Neuronal stem cell (in vitro differentiated cells): ENCODE measurements around the gene TMCO4.
A peak's percentile ranks its signal among the peaks of the same experiment; 100 is the strongest.

Source experiments
- DNase-seq: peaks from one replicate; pipeline ENCODE4 v3.0.0-alpha.2; 2013; ENCODE audit warnings: low spot score
- H2AFZ ChIP-seq: one replicate; pipeline ENCODE4 v1.6.1; 2013; ENCODE audit warnings: mild to moderate bottlenecking, low read length, inconsistent platforms
- H2AK5ac ChIP-seq: 2 replicates; pipeline ENCODE4 v1.6.1; 2013; ENCODE audit warnings: low read depth, mild to moderate bottlenecking, inconsistent platforms, low read length, moderate library complexity, mixed read lengths
- H2BK120ac ChIP-seq: 2 replicates; pipeline ENCODE4 v1.6.1; 2013; ENCODE audit warnings: low read depth, mild to moderate bottlenecking, inconsistent platforms, low read length, moderate library complexity, mixed read lengths
- H2BK12ac ChIP-seq: one replicate; pipeline ENCODE4 v1.6.1; 2013; ENCODE audit warnings: low read length, inconsistent platforms
- H2BK15ac ChIP-seq: 2 replicates; pipeline ENCODE4 v1.6.1; 2013; ENCODE audit warnings: mild to moderate bottlenecking, low read length, inconsistent platforms, mixed read lengths
- H2BK5ac ChIP-seq: one replicate; pipeline ENCODE4 v1.6.1; 2013; ENCODE audit warnings: inconsistent platforms, mild to moderate bottlenecking, low read length, moderate library complexity
- H3K14ac ChIP-seq: one replicate; pipeline ENCODE4 v1.6.1; 2013; ENCODE audit warnings: low read length, inconsistent platforms
- H3K18ac ChIP-seq: 2 replicates; pipeline ENCODE4 v1.6.1; 2013; ENCODE audit warnings: low read length, inconsistent platforms
- H3K23ac ChIP-seq: 2 replicates; pipeline ENCODE4 v1.6.1; 2013; ENCODE audit warnings: low read depth, mild to moderate bottlenecking, mixed read lengths, low read length, inconsistent platforms; ENCODE audit not compliant: poor library complexity
- H3K27ac ChIP-seq: replicated peaks from 3 replicates; pipeline ENCODE4 v1.5.1; 2013; ENCODE audit warnings: low read length, inconsistent platforms
- H3K27me3 ChIP-seq, 3 experiments: 2 replicates each; pipeline ENCODE4 v1.6.1; 2013; ENCODE audit warnings: low read length in 3 of 3, mild to moderate bottlenecking in 2 of 3, inconsistent platforms in 1 of 3, low read depth in 1 of 3, mixed read lengths in 1 of 3, moderate library complexity in 1 of 3; ENCODE audit not compliant: control insufficient read depth in 3 of 3, insufficient read depth in 3 of 3
- H3K36me3 ChIP-seq, 2 donors: replicated peaks in 1 of 2; 2 replicates each; pipeline ENCODE4 v1.6.1; 2013; ENCODE audit warnings: low read length in 2 of 2; ENCODE audit not compliant: control insufficient read depth in 2 of 2, insufficient read depth in 2 of 2
- H3K4ac ChIP-seq: 2 replicates; pipeline ENCODE4 v1.6.1; 2013; ENCODE audit warnings: inconsistent platforms, mild to moderate bottlenecking, low read length, moderate library complexity
- H3K4me1 ChIP-seq, 2 donors: 1 replicate in 1 of 2; 2 replicates in 1 of 2; pipeline ENCODE4 v1.6.1; 2013; ENCODE audit warnings: low read length in 2 of 2, low read depth in 1 of 2; ENCODE audit not compliant: control insufficient read depth in 2 of 2, insufficient read depth in 1 of 2
- H3K4me2 ChIP-seq: one replicate; pipeline ENCODE4 v1.6.1; 2013; ENCODE audit warnings: mild to moderate bottlenecking, low read length, inconsistent platforms; ENCODE audit not compliant: insufficient read depth, poor library complexity, severe bottlenecking
- H3K4me3 ChIP-seq, 2 donors: 2 replicates each; pipeline ENCODE4 v1.5.1; 2013; ENCODE audit warnings: low read length in 2 of 2, mild to moderate bottlenecking in 2 of 2, inconsistent platforms in 1 of 2, moderate library complexity in 1 of 2
- H3K79me1 ChIP-seq: one replicate; pipeline ENCODE4 v1.6.1; 2013; ENCODE audit warnings: low read depth, mild to moderate bottlenecking, inconsistent platforms, low read length, moderate library complexity
- H3K9ac ChIP-seq: one replicate; pipeline ENCODE4 v1.6.1; 2013; ENCODE audit warnings: mild to moderate bottlenecking, low read depth, low read length, inconsistent platforms; ENCODE audit not compliant: poor library complexity
- H3K9me3 ChIP-seq, 2 donors: replicated peaks in 1 of 2; 2 replicates each; pipeline versions ENCODE3 to v1.6.1; 2013; ENCODE audit warnings: low read length in 2 of 2, mild to moderate bottlenecking in 2 of 2, inconsistent platforms in 1 of 2, low read depth in 1 of 2, mixed read lengths in 1 of 2, moderate library complexity in 1 of 2; ENCODE audit not compliant: control insufficient read depth in 2 of 2, insufficient read depth in 1 of 2
- H4K8ac ChIP-seq: one replicate; pipeline ENCODE4 v1.6.1; 2013; ENCODE audit warnings: low read depth, mild to moderate bottlenecking, inconsistent platforms, low read length, moderate library complexity
- H4K91ac ChIP-seq: one replicate; pipeline ENCODE4 v1.6.1; 2013; ENCODE audit warnings: low read length, low read depth, mild to moderate bottlenecking, inconsistent platforms; ENCODE audit not compliant: poor library complexity
- WGBS, 2 donors: extraction: QIAGEN DNeasy Blood & Tissue Kit; methylation state at CpG; one replicate each; pipeline ENCODE4 v1.1.7; 2013; ENCODE audit warnings: missing lambda C conversion rate in 2 of 2, mixed read lengths in 1 of 2; ENCODE audit not compliant: insufficient read length in 2 of 2, insufficient replicate concordance in 1 of 2; ENCODE audit errors: extremely low coverage in 2 of 2; 5-methylcytosine and 5-hydroxymethylcytosine counted together

The TMCO4 gene

GRCh38 chr1:19769211-19769932 lies 30.3 kb downstream of the TMCO4 start:
- no peaks in the 10 kb centered on the region for H3K9me3 ChIP-seq
- H2AFZ ChIP-seq = no peak overlapping the region
- H2BK120ac ChIP-seq = no peak overlapping the region
- peak overlapping the region; percentile 15 for H2BK5ac ChIP-seq
- no peak overlapping the region for H2BK12ac ChIP-seq
- H3K14ac ChIP-seq = no peak overlapping the region
- H3K27me3 ChIP-seq = peaks cover 0 to 38% (median 0%) of the 10 kb centered on the region in 3 experiments
- peaks cover 0 to 14% of the 10 kb centered on the region in 2 donors for H3K4me1 ChIP-seq
- H3K23ac ChIP-seq = no peak overlapping the region
- no peak overlapping the region for H3K9ac ChIP-seq
- H3K27ac ChIP-seq = no peak overlapping the region
- H4K91ac ChIP-seq = peak overlapping the region; percentile 48
- no peaks in the 10 kb centered on the region for H3K36me3 ChIP-seq
- no peaks in the 10 kb centered on the region for H3K79me1 ChIP-seq
- H3K4me2 ChIP-seq = no peak overlapping the region
- WGBS, 2 donors = no CpG with 5 or more reads among the region's 10 CpGs
- H3K18ac ChIP-seq = peak overlapping the region; percentile 32
- no peak overlapping the region for H3K4me3 ChIP-seq
- no peak overlapping the region for H2BK15ac ChIP-seq
- no peak overlapping the region for H2AK5ac ChIP-seq
- H3K4ac ChIP-seq = no peak overlapping the region
- no peak for DNase-seq
- no peak overlapping the region for H4K8ac ChIP-seq

- Histone ChIP-seq H3K36me3 (no peaks in the 10 kb centered on the region), H3K27me3 (peaks cover 0 to 42% (median 0%) of the 10 kb centered on the region in 3 experiments), H3K9ac (no peak overlapping the region), H2BK12ac (no peak overlapping the region), H3K4me1 (peaks cover 0 to 14% of the 10 kb centered on the region in 2 donors), H3K4me3 (no peak overlapping the region), H3K4ac (no peak overlapping the region), H2BK15ac (no peak overlapping the region), H3K18ac (peak overlapping the region; percentile 4), H4K8ac (no peak overlapping the region), H3K9me3 (no peaks in the 10 kb centered on the region), H3K4me2 (no peak overlapping the region), H2AFZ (peak overlapping the region; percentile 26), H2AK5ac (no peak overlapping the region), H3K27ac (no peak overlapping the region), H4K91ac (no peak overlapping the region), H3K23ac (no peak overlapping the region), H2BK120ac (no peak overlapping the region), H3K14ac (no peak overlapping the region), H3K79me1 (no peaks in the 10 kb centered on the region), H2BK5ac (no peak overlapping the region)
- WGBS, 2 donors = no CpG with 5 or more reads among the region's 18 CpGs
- no peak for DNase-seq
These were observed 31.1 kb downstream of the TMCO4 start for GRCh38 chr1:19768353-19769210.

GRCh38 chr1:19765623-19766022 lies 34.1 kb downstream of the TMCO4 start:
- Histone ChIP-seq H2BK5ac (no peak overlapping the region), H2BK12ac (no peak overlapping the region), H2AFZ (no peak overlapping the region), H3K9me3 (no peaks in the 10 kb centered on the region), H3K4me2 (no peak overlapping the region), H3K36me3 (no peaks in the 10 kb centered on the region), H4K8ac (no peak overlapping the region), H2BK120ac (no peak overlapping the region), H3K23ac (no peak overlapping the region), H3K9ac (no peak overlapping the region), H3K27ac (no peak overlapping the region), H3K4me1 (peaks cover 0 to 14% of the 10 kb centered on the region in 2 donors), H3K27me3 (peaks cover 0 to 38% (median 0%) of the 10 kb centered on the region in 3 experiments), H2BK15ac (no peak overlapping the region), H3K14ac (no peak overlapping the region), H2AK5ac (no peak overlapping the region), H3K79me1 (no peaks in the 10 kb centered on the region), H3K4ac (no peak overlapping the region), H3K4me3 (no peak overlapping the region), H4K91ac (no peak overlapping the region), H3K18ac (no peak overlapping the region)
- WGBS, 2 donors = no CpG with 5 or more reads among the region's 10 CpGs
- no peak for DNase-seq

GRCh38 chr1:19764848-19765247 lies 34.9 kb downstream of the TMCO4 start:
- no peak overlapping the region for H2BK12ac ChIP-seq
- H3K36me3 ChIP-seq = no peaks in the 10 kb centered on the region
- DNase-seq = no peak
- no peak overlapping the region for H3K14ac ChIP-seq
- no peak overlapping the region for H2AK5ac ChIP-seq
- no peak overlapping the region for H2AFZ ChIP-seq
- no peak overlapping the region for H3K18ac ChIP-seq
- no peak overlapping the region for H3K4me3 ChIP-seq
- no peak overlapping the region for H3K4ac ChIP-seq
- no peaks in the 10 kb centered on the region for H3K9me3 ChIP-seq
- no peak overlapping the region for H3K27ac ChIP-seq
- H4K91ac ChIP-seq = no peak overlapping the region
- H3K23ac ChIP-seq = no peak overlapping the region
- H2BK120ac ChIP-seq = no peak overlapping the region
- peaks cover 0 to 11% of the 10 kb centered on the region in 2 donors for H3K4me1 ChIP-seq
- no peak overlapping the region for H4K8ac ChIP-seq
- H3K79me1 ChIP-seq = no peaks in the 10 kb centered on the region
- no peak overlapping the region for H2BK5ac ChIP-seq
- no CpG with 5 or more reads among the region's 5 CpGs for WGBS, 2 donors
- no peak overlapping the region for H3K4me2 ChIP-seq
- H2BK15ac ChIP-seq = no peak overlapping the region
- peaks cover 0 to 34% (median 0%) of the 10 kb centered on the region in 3 experiments for H3K27me3 ChIP-seq
- no peak overlapping the region for H3K9ac ChIP-seq
